ENCODE results near the gene LMTK2. TPM values are rescaled to one million over a fixed set of nuclear protein-coding genes. Genes with fewer than 3 reads are reported as not detected.

LMTK2 gene
- total RNA-seq, 1 experiment from 2014 or later = 37.1 TPM

GRCh38 chr7:98228801-98229200 lies 122.1 kb downstream of the LMTK2 start:
- Histone ChIP-seq H4K20me1 (ENCODE audit: insufficient read depth) (no peaks in the 10 kb centered on the region), H3K4me2 (no peak overlapping the region), H3F3A (ENCODE audit: insufficient read depth, low read depth) (no peaks in the 10 kb centered on the region), H3K9me2 (ENCODE audit: insufficient read depth) (no peaks in the 10 kb centered on the region), H3K4me3 (no peak overlapping the region), H3K9me3 (ENCODE audit: insufficient read depth, low read depth) (no peaks in the 10 kb centered on the region), H3K79me2 (ENCODE audit: low read depth) (no peaks in the 10 kb centered on the region), H3K36me3 (ENCODE audit: low read depth) (no peaks in the 10 kb centered on the region), H3K27me3 (ENCODE audit: insufficient read depth, low read depth) (no peaks in the 10 kb centered on the region), H2AFZ (no peak overlapping the region), H3K27ac (no peak overlapping the region), H3K4me1 (replicated peaks; ENCODE audit: insufficient read depth) (no peaks in the 10 kb centered on the region)
- DNase-seq = no peak
- TF ChIP-seq EZH2 (IDR thresholded peaks at IDR 0.05; ENCODE audit: low read depth) = no peak
- TF ChIP-seq CTCF (conservative IDR thresholded peaks at IDR 0.05) = no peak
- CTCF ChIA-PET = no interaction called here
- BruUV-seq (replicated peaks) = no TSS peak
- intact Hi-C loops (cut with micrococcal nuclease; ENCODE audit: unreplicated experiment) = no loop called here
- POLR2A ChIA-PET (ENCODE audit: unreplicated experiment) = interaction anchor here (0.7 kb wide), 1 partner anchor 192 kb away, joined by 3 read pairs; no protein-coding TSS in a partner anchor

- no peaks in the 10 kb centered on the region for H3K4me1 ChIP-seq (replicated peaks; ENCODE audit: insufficient read depth)
- TF ChIP-seq CTCF (conservative IDR thresholded peaks at IDR 0.05) (no peak), EZH2 (IDR thresholded peaks at IDR 0.05; ENCODE audit: low read depth) (no peak)
- no peak overlapping the region for H3K4me3 ChIP-seq
- BruUV-seq (replicated peaks) = no TSS peak
- H3K9me2 ChIP-seq (ENCODE audit: insufficient read depth) = no peaks in the 10 kb centered on the region
- no peaks in the 10 kb centered on the region for H3K9me3 ChIP-seq (ENCODE audit: insufficient read depth, low read depth)
- H3K27me3 ChIP-seq (ENCODE audit: insufficient read depth, low read depth) = no peaks in the 10 kb centered on the region
- H3K36me3 ChIP-seq (ENCODE audit: low read depth) = no peaks in the 10 kb centered on the region
- POLR2A ChIA-PET (ENCODE audit: unreplicated experiment) = no interaction called here
- CTCF ChIA-PET = no interaction called here
- H4K20me1 ChIP-seq (ENCODE audit: insufficient read depth) = no peaks in the 10 kb centered on the region
- H3K27ac ChIP-seq = no peak overlapping the region
- H3F3A ChIP-seq (ENCODE audit: insufficient read depth, low read depth) = no peaks in the 10 kb centered on the region
- intact Hi-C loops (cut with micrococcal nuclease; ENCODE audit: unreplicated experiment) = no loop called here
- H3K4me2 ChIP-seq = no peak overlapping the region
- no peak for DNase-seq
- no peak overlapping the region for H2AFZ ChIP-seq
- H3K79me2 ChIP-seq (ENCODE audit: low read depth) = no peaks in the 10 kb centered on the region
Measured at GRCh38 chr7:98229441-98229840, 122.8 kb downstream of the LMTK2 start.

- no peaks in the 10 kb centered on the region for H3K4me1 ChIP-seq (replicated peaks; ENCODE audit: insufficient read depth)
- H4K20me1 ChIP-seq (ENCODE audit: insufficient read depth) = no peaks in the 10 kb centered on the region
- H3K4me2 ChIP-seq = no peak overlapping the region
- H3K9me2 ChIP-seq (ENCODE audit: insufficient read depth) = no peaks in the 10 kb centered on the region
- CTCF ChIA-PET = no interaction called here
- H3K4me3 ChIP-seq = no peak overlapping the region
- H3K79me2 ChIP-seq (ENCODE audit: low read depth) = no peaks in the 10 kb centered on the region
- no peaks in the 10 kb centered on the region for H3F3A ChIP-seq (ENCODE audit: insufficient read depth, low read depth)
- no TSS peak for BruUV-seq (replicated peaks)
- no peaks in the 10 kb centered on the region for H3K27me3 ChIP-seq (ENCODE audit: insufficient read depth, low read depth)
- H3K36me3 ChIP-seq (ENCODE audit: low read depth) = no peaks in the 10 kb centered on the region
- POLR2A ChIA-PET (ENCODE audit: unreplicated experiment) = no interaction called here
- intact Hi-C loops (cut with micrococcal nuclease; ENCODE audit: unreplicated experiment) = no loop called here
- no peak overlapping the region for H3K27ac ChIP-seq
- no peak overlapping the region for H2AFZ ChIP-seq
- TF ChIP-seq EZH2 (IDR thresholded peaks at IDR 0.05; ENCODE audit: low read depth) (no peak), CTCF (conservative IDR thresholded peaks at IDR 0.05) (no peak)
- no peak for DNase-seq
- no peaks in the 10 kb centered on the region for H3K9me3 ChIP-seq (ENCODE audit: insufficient read depth, low read depth)
Measured at GRCh38 chr7:98229991-98230745, 123.5 kb downstream of the LMTK2 start.

Data from PC-9 (cell line).